ENCODE measurements around the gene TLL1. TPM values are rescaled to one million over a fixed set of nuclear protein-coding genes. Genes with fewer than 3 reads are reported as not detected.

The TLL1 gene
- polyA plus RNA-seq, 2 of the 4 experiments (the other 2 are of a cell fraction): 0.01 to 0.13 TPM

DNA sequence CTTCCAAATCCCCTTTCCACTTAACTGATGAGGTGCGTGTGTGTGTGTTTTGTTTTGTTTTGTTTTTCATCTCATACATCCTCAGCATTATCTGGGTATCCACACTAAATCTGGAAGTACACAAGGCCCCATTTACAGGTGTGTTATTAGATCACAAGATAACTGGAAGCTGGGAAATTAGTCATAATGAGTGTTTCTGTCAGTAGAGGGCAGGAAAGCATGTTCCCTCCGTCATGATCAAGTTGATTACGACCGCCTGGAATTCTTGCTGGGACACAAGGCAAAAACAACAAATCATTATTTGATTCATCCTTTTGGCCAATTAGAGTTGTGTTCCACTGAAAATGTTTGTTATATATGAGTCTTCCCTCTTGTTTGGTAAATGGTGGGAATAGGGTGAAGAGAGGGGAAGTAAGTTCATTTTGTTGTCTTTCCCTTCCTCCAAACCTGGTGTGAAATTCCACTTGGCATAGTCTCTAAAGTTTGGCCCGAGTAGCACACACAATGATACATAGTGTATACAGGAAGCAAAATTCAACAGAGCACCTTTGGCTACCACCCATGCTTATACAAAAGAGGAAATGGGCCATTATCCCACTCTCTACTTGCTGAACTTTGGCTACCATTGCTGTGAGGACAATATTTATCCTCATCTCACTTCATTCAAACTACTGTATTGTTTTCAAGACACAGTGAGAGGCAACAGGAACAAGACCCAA is 33.3 kb upstream of the TLL1 start:
- no peaks in the 10 kb centered on the region for H3K9me3 ChIP-seq
- ChIA-PET POLR2A (no interaction called here), CTCF (no interaction called here)
- DNase-seq (ENCODE audit: low read depth in 1 of 2, low spot score in 1 of 2) (no peak), FAIRE-seq (no peak), ATAC-seq (no peak)
- TF ChIP-seq SREBF2 (IDR thresholded peaks at IDR 0.05) (no peak), POLR2A (IDR thresholded peaks at IDR 0.05; ENCODE audit: low read length) (no peak), MYC (IDR thresholded peaks at IDR 0.05; ENCODE audit: borderline replicate concordance, low read length) (no peak), GATA3 (IDR thresholded peaks at IDR 0.05; ENCODE audit: borderline replicate concordance) (no peak), SMC3 (IDR thresholded peaks at IDR 0.05) (no peak), KDM5A (IDR thresholded peaks at IDR 0.05) (no peak), EP300 (IDR thresholded peaks at IDR 0.05) (no peak), RARB (CRISPR knock-in tag; IDR thresholded peaks at IDR 0.05) (no peak), FOXS1 (CRISPR knock-in tag; IDR thresholded peaks at IDR 0.05) (no peak)
- TF ChIP-seq, protein P1, sequence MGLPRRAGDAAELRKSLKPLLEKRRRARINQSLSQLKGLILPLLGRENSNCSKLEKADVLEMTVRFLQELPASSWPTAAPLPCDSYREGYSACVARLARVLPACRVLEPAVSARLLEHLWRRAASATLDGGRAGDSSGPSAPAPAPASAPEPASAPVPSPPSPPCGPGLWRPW (IDR thresholded peaks at IDR 0.05): no peak
- H3K4me1 ChIP-seq: no peaks in the 10 kb centered on the region
- no peak overlapping the region for H3K4me2 ChIP-seq
- WGBS (ENCODE audit: missing lambda C conversion rate): 65% methylated on average over 5 of the region's 5 CpGs
- H3K27ac ChIP-seq: no peak overlapping the region
- H3K4me3 ChIP-seq: no peak overlapping the region

DNA sequence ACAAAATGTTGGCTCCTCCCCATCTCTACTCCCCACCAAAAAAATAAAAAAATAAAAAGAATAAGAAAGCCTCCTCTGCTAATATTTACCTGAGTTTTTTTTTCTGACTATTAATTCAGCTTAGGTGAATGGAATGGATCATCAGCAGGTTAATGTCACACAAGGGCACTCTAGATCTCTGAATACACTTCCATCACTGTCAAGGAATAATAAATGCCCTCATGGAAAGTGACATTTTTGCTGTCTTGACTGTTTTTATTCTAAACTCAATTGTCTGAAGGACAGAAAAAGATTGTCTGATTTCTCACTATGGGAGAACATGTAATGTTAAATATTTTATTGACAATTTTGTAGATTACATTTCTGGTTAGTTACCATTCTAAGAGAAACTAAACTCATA is 30.4 kb upstream of the TLL1 start:
- no peak overlapping the region for H3K4me2 ChIP-seq
- no peaks in the 10 kb centered on the region for H3K4me1 ChIP-seq
- no peaks in the 10 kb centered on the region for H3K9me3 ChIP-seq
- H3K27ac ChIP-seq: no peak overlapping the region
- no peak overlapping the region for H3K4me3 ChIP-seq
- FAIRE-seq (no peak), DNase-seq (ENCODE audit: low read depth in 1 of 2, low spot score in 1 of 2) (no peak), ATAC-seq (no peak)
- POLR2A ChIA-PET: no interaction called here
- TF ChIP-seq HDAC2 (IDR thresholded peaks at IDR 0.05) (no peak), BHLHE40 (IDR thresholded peaks at IDR 0.05; ENCODE audit: low read depth, low read length) (no peak), POLR2A (IDR thresholded peaks at IDR 0.05; ENCODE audit: low read length) (no peak), KDM1A (IDR thresholded peaks at IDR 0.05; ENCODE audit: low read depth) (no peak), RCOR1 (IDR thresholded peaks at IDR 0.05; ENCODE audit: low read depth, low read length) (no peak), MAFK (IDR thresholded peaks at IDR 0.05; ENCODE audit: partially characterized antibody) (no peak), GATA3 (IDR thresholded peaks at IDR 0.05; ENCODE audit: borderline replicate concordance) (no peak), FOSB (CRISPR knock-in tag; IDR thresholded peaks at IDR 0.05) (no peak), NPAS2 (CRISPR knock-in tag; IDR thresholded peaks at IDR 0.05; ENCODE audit: borderline replicate concordance) (no peak), FOXS1 (CRISPR knock-in tag; IDR thresholded peaks at IDR 0.05) (no peak)
- TF ChIP-seq, protein P2, sequence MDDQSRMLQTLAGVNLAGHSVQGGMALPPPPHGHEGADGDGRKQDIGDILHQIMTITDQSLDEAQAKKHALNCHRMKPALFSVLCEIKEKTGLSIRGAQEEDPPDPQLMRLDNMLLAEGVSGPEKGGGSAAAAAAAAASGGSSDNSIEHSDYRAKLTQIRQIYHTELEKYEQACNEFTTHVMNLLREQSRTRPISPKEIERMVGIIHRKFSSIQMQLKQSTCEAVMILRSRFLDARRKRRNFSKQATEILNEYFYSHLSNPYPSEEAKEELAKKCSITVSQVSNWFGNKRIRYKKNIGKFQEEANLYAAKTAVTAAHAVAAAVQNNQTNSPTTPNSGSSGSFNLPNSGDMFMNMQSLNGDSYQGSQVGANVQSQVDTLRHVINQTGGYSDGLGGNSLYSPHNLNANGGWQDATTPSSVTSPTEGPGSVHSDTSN (IDR thresholded peaks at IDR 0.05): no peak
- CTCF ChIA-PET: no interaction called here

DNA sequence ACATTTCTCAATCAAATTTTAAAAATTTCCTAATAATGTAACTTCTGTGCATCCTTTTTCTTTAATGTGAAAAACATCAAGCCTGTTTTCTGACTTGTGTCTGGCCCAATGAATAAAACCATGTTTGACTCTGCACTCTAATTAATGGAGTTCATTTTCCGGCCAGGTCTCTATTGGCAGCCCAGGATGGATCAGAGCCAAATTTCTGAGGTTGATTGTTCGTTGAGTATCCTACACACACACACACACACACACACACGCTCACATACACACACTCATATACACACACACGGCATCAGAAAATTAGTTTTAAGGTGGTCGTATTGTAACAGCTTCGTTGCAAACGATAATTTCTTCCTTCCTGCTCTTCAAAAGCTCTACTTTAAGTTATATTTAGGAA is 28.9 kb upstream of the TLL1 start:
- ChIA-PET CTCF (no interaction called here), POLR2A (no interaction called here)
- DNase-seq (ENCODE audit: low read depth in 1 of 2, low spot score in 1 of 2): no peak
- H3K4me2 ChIP-seq: no peak overlapping the region
- no peak for ATAC-seq
- WGBS (ENCODE audit: missing lambda C conversion rate): 60% methylated on average over 7 of the region's 7 CpGs
- FAIRE-seq: no peak
- H3K9me3 ChIP-seq: no peaks in the 10 kb centered on the region
- no peaks in the 10 kb centered on the region for H3K4me1 ChIP-seq
- H3K27ac ChIP-seq: no peak overlapping the region
- TF ChIP-seq HOXB13 (CRISPR knock-in tag; IDR thresholded peaks at IDR 0.05; ENCODE audit: low read depth): no peak
- no peak overlapping the region for H3K4me3 ChIP-seq

DNA sequence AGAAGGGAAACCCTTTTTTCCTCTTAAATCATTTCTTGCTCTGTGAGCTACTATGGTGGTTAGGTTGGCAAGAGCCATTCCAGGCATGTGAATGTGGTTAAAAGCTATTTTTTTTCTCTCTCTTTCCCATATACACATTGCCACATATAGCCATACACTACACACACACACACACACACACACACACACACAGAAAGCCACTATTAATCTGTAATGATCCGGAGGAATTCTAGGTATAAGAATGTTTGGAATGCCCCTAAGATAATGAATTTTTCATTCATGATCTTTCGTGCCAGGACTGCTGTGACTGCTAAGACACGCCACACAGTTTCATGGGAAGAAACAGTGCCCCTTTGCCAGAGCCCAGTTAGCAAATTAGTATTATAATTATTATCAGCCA is 21.8 kb upstream of the TLL1 start:
- FAIRE-seq (no peak), DNase-seq (ENCODE audit: low read depth in 1 of 2, low spot score in 1 of 2) (no peak), ATAC-seq (no peak)
- ChIA-PET POLR2A (no interaction called here), CTCF (no interaction called here)
- no peaks in the 10 kb centered on the region for H3K9me3 ChIP-seq
- no peaks in the 10 kb centered on the region for H3K4me1 ChIP-seq
- no peak overlapping the region for H3K27ac ChIP-seq
- 62% methylated on average over 3 of the region's 3 CpGs for WGBS (ENCODE audit: missing lambda C conversion rate)
- no peak overlapping the region for H3K4me2 ChIP-seq
- no peak overlapping the region for H3K4me3 ChIP-seq
- no peak for TF ChIP-seq POLR2A (IDR thresholded peaks at IDR 0.05; ENCODE audit: low read length)
- no peak for TF ChIP-seq HEYL (CRISPR knock-in tag; IDR thresholded peaks at IDR 0.05)
- no peak for TF ChIP-seq PHF8 (IDR thresholded peaks at IDR 0.05; ENCODE audit: borderline replicate concordance, low read depth)
- TF ChIP-seq BHLHE40 (IDR thresholded peaks at IDR 0.05; ENCODE audit: low read depth, low read length): no peak
- TF ChIP-seq, protein P3, sequence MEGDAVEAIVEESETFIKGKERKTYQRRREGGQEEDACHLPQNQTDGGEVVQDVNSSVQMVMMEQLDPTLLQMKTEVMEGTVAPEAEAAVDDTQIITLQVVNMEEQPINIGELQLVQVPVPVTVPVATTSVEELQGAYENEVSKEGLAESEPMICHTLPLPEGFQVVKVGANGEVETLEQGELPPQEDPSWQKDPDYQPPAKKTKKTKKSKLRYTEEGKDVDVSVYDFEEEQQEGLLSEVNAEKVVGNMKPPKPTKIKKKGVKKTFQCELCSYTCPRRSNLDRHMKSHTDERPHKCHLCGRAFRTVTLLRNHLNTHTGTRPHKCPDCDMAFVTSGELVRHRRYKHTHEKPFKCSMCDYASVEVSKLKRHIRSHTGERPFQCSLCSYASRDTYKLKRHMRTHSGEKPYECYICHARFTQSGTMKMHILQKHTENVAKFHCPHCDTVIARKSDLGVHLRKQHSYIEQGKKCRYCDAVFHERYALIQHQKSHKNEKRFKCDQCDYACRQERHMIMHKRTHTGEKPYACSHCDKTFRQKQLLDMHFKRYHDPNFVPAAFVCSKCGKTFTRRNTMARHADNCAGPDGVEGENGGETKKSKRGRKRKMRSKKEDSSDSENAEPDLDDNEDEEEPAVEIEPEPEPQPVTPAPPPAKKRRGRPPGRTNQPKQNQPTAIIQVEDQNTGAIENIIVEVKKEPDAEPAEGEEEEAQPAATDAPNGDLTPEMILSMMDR (IDR thresholded peaks at IDR 0.05): no peak
- TF ChIP-seq JUN (IDR thresholded peaks at IDR 0.05): no peak
- TF ChIP-seq, protein P4, sequence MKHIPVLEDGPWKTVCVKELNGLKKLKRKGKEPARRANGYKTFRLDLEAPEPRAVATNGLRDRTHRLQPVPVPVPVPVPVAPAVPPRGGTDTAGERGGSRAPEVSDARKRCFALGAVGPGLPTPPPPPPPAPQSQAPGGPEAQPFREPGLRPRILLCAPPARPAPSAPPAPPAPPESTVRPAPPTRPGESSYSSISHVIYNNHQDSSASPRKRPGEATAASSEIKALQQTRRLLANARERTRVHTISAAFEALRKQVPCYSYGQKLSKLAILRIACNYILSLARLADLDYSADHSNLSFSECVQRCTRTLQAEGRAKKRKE (CRISPR knock-in tag; IDR thresholded peaks at IDR 0.05; ENCODE audit: low read depth): no peak
- no peak for TF ChIP-seq HOXB13 (CRISPR knock-in tag; IDR thresholded peaks at IDR 0.05; ENCODE audit: low read depth)
- no peak for TF ChIP-seq HOXA7 (CRISPR knock-in tag; IDR thresholded peaks at IDR 0.05)
- TF ChIP-seq SMC3 (IDR thresholded peaks at IDR 0.05): no peak
- TF ChIP-seq EP300 (IDR thresholded peaks at IDR 0.05): no peak

All from A549 (cell line).